SJCRH30 (cell line): ENCODE data around the gene MRPL36. TPM values are rescaled to one million over a fixed set of nuclear protein-coding genes. Genes with fewer than 3 reads are reported as not detected.

Source experiments
- DNase-seq, 2 experiments: peaks; one replicate each; pipeline ENCODE4 v3.0.0-alpha.2; 2015 to 2020
- H3K27ac ChIP-seq: fragments of 250-450 bp; sonication (Bioruptor Pico); 2 replicates; pipeline ENCODE4 v1.5.1; 2020; ENCODE audit warnings: mild to moderate bottlenecking, moderate library complexity
- H3K27me3 ChIP-seq: fragments of 250-450 bp; sonication (Bioruptor Pico); 2 replicates; pipeline ENCODE4 v1.5.1; 2020; ENCODE audit warnings: mild to moderate bottlenecking, moderate library complexity
- H3K36me3 ChIP-seq: fragments of 250-450 bp; sonication (Bioruptor Pico); 2 replicates; pipeline ENCODE4 v1.5.1; 2020; ENCODE audit warnings: mild to moderate bottlenecking, moderate library complexity
- H3K4me1 ChIP-seq: fragments of 250-450 bp; sonication (Bioruptor Pico); 2 replicates; pipeline ENCODE4 v1.5.1; 2020; ENCODE audit warnings: mild to moderate bottlenecking, moderate library complexity
- H3K4me3 ChIP-seq: fragments of 250-450 bp; sonication (Bioruptor Pico); 2 replicates; pipeline ENCODE4 v1.5.1; 2020; ENCODE audit warnings: mild to moderate bottlenecking, moderate library complexity
- H3K9me3 ChIP-seq: fragments of 250-450 bp; sonication (Bioruptor Pico); replicated peaks from 2 replicates; pipeline ENCODE4 v1.5.1; 2020; ENCODE audit warnings: mild to moderate bottlenecking, moderate library complexity
- total RNA-seq: library from RNA; depleted of rRNA; stranded (reverse); fragments of >200 nt; shearing (Covaris generic); gene quantifications from 2 replicates; pipeline ENCODE4 v1.2.3, GENCODE V29; 2014

The MRPL36 gene
- total RNA-seq, 1 experiment from 2014 or later, result 46.9 TPM

GRCh38 chr5:1836176-1836890 is 36.7 kb upstream of the MRPL36 start:
- H3K9me3 ChIP-seq, result no peaks in the 10 kb centered on the region
- no peaks in the 10 kb centered on the region for H3K36me3 ChIP-seq
- no peaks in the 10 kb centered on the region for H3K4me1 ChIP-seq
- H3K4me3 ChIP-seq, result no peak overlapping the region
- no peak overlapping the region for H3K27ac ChIP-seq
- peak in 1 of 2 experiments; percentile 12 for DNase-seq
- no peaks in the 10 kb centered on the region; the same call in 1 of the 2 replicates for H3K27me3 ChIP-seq

- Histone ChIP-seq H3K36me3 (no peaks in the 10 kb centered on the region), H3K9me3 (no peaks in the 10 kb centered on the region), H3K27ac (no peak overlapping the region), H3K4me1 (no peaks in the 10 kb centered on the region), H3K4me3 (no peak overlapping the region), H3K27me3 (no peaks in the 10 kb centered on the region; the same call in 1 of the 2 replicates)
- DNase-seq, result no peak
Observed at GRCh38 chr5:1835431-1835830, 35.8 kb upstream of the MRPL36 start.

- peak in 1 of 2 experiments; percentile 13 for DNase-seq
- Histone ChIP-seq H3K27me3 (no peaks in the 10 kb centered on the region; the same call in 1 of the 2 replicates), H3K4me3 (no peak overlapping the region), H3K27ac (no peak overlapping the region), H3K4me1 (no peaks in the 10 kb centered on the region), H3K9me3 (no peaks in the 10 kb centered on the region), H3K36me3 (no peaks in the 10 kb centered on the region)
Observed at GRCh38 chr5:1834721-1835429, 35.2 kb upstream of the MRPL36 start.

GRCh38 chr5:1834022-1834551 is 34.5 kb upstream of the MRPL36 start:
- Histone ChIP-seq H3K27me3 (no peaks in the 10 kb centered on the region; the same call in 1 of the 2 replicates), H3K9me3 (no peaks in the 10 kb centered on the region), H3K4me1 (no peaks in the 10 kb centered on the region), H3K4me3 (no peak overlapping the region), H3K27ac (no peak overlapping the region), H3K36me3 (no peaks in the 10 kb centered on the region)
- no peak for DNase-seq

- Histone ChIP-seq H3K4me3 (no peak overlapping the region), H3K4me1 (no peaks in the 10 kb centered on the region), H3K27me3 (no peaks in the 10 kb centered on the region; the same call in 1 of the 2 replicates), H3K36me3 (no peaks in the 10 kb centered on the region), H3K27ac (no peak overlapping the region), H3K9me3 (no peaks in the 10 kb centered on the region)
- no peak for DNase-seq
Observed at GRCh38 chr5:1833264-1834021, 33.8 kb upstream of the MRPL36 start.

GRCh38 chr5:1832511-1833250 is 33.0 kb upstream of the MRPL36 start:
- no peaks in the 10 kb centered on the region for H3K27me3 ChIP-seq
- H3K9me3 ChIP-seq, result no peaks in the 10 kb centered on the region
- no peaks in the 10 kb centered on the region for H3K4me1 ChIP-seq
- H3K36me3 ChIP-seq, result no peaks in the 10 kb centered on the region
- no peak overlapping the region for H3K27ac ChIP-seq
- no peak overlapping the region for H3K4me3 ChIP-seq
- DNase-seq, result no peak

GRCh38 chr5:1831677-1832313 is 32.2 kb upstream of the MRPL36 start:
- Histone ChIP-seq H3K27ac (no peak overlapping the region), H3K4me1 (no peaks in the 10 kb centered on the region), H3K27me3 (no peaks in the 10 kb centered on the region), H3K9me3 (no peaks in the 10 kb centered on the region), H3K4me3 (no peak overlapping the region), H3K36me3 (no peaks in the 10 kb centered on the region)
- no peak for DNase-seq

GRCh38 chr5:1831257-1831656 is 31.6 kb upstream of the MRPL36 start:
- no peaks in the 10 kb centered on the region for H3K27me3 ChIP-seq
- DNase-seq, result no peak
- H3K9me3 ChIP-seq, result no peaks in the 10 kb centered on the region
- no peaks in the 10 kb centered on the region for H3K4me1 ChIP-seq
- no peak overlapping the region for H3K27ac ChIP-seq
- no peaks in the 10 kb centered on the region for H3K36me3 ChIP-seq
- H3K4me3 ChIP-seq, result no peak overlapping the region

- Histone ChIP-seq H3K9me3 (no peaks in the 10 kb centered on the region), H3K27ac (no peak overlapping the region), H3K27me3 (no peaks in the 10 kb centered on the region), H3K4me3 (no peak overlapping the region), H3K4me1 (no peaks in the 10 kb centered on the region), H3K36me3 (no peaks in the 10 kb centered on the region)
- DNase-seq, result no peak
Observed at GRCh38 chr5:1830571-1831228, 31.1 kb upstream of the MRPL36 start.

- Histone ChIP-seq H3K4me1 (no peaks in the 10 kb centered on the region), H3K4me3 (no peak overlapping the region), H3K27ac (no peak overlapping the region), H3K36me3 (no peaks in the 10 kb centered on the region), H3K9me3 (no peaks in the 10 kb centered on the region), H3K27me3 (no peaks in the 10 kb centered on the region)
- DNase-seq, result no peak
Observed at GRCh38 chr5:1827886-1828397, 28.3 kb upstream of the MRPL36 start.

- Histone ChIP-seq H3K27me3 (no peaks in the 10 kb centered on the region), H3K4me1 (no peaks in the 10 kb centered on the region), H3K36me3 (no peaks in the 10 kb centered on the region), H3K9me3 (no peaks in the 10 kb centered on the region), H3K4me3 (no peak overlapping the region), H3K27ac (no peak overlapping the region)
- DNase-seq, result no peak
Observed at GRCh38 chr5:1827025-1827885, 27.6 kb upstream of the MRPL36 start.

GRCh38 chr5:1826235-1826980 is 26.8 kb upstream of the MRPL36 start:
- Histone ChIP-seq H3K36me3 (0 out of 2 replicates have a peak, but pooled peaks cover 1% of the 10 kb centered on the region), H3K4me1 (no peaks in the 10 kb centered on the region), H3K4me3 (no peak overlapping the region), H3K27ac (no peak overlapping the region), H3K9me3 (no peaks in the 10 kb centered on the region), H3K27me3 (no peaks in the 10 kb centered on the region)
- DNase-seq, result no peak
